ENCODE measurements around the gene LAMA4.

LAMA4 gene

GRCh38 chr6:112298021-112298745, 43.8 kb upstream of the LAMA4 start:
- CTCF ChIA-PET: interaction anchor here (0.9 to 1.9 kb wide), 4 partner anchors 10 to 134 kb away, joined by 4 to 8 read pairs (median 4); no protein-coding TSS in a partner anchor
- no peak for TF ChIP-seq FOXA1 (IDR thresholded peaks at IDR 0.05)
- no peak for TF ChIP-seq CTBP1 (IDR thresholded peaks at IDR 0.05; ENCODE audit: borderline replicate concordance)
- TF ChIP-seq NFRKB (IDR thresholded peaks at IDR 0.05): no peak
- TF ChIP-seq BHLHE40 (IDR thresholded peaks at IDR 0.05; ENCODE audit: borderline replicate concordance): no peak
- no peak for TF ChIP-seq L3MBTL2 (conservative IDR thresholded peaks at IDR 0.05)
- no peak for TF ChIP-seq ZNF384 (IDR thresholded peaks at IDR 0.05)
- TF ChIP-seq SUZ12 (IDR thresholded peaks at IDR 0.05): no peak
- no peak for TF ChIP-seq ELF4 (IDR thresholded peaks at IDR 0.05)
- no peak for TF ChIP-seq LEF1 (IDR thresholded peaks at IDR 0.05; ENCODE audit: borderline replicate concordance)
- TF ChIP-seq ARNT (IDR thresholded peaks at IDR 0.05): no peak
- TF ChIP-seq PKNOX1 (IDR thresholded peaks at IDR 0.05): no peak
- TF ChIP-seq SP1 (IDR thresholded peaks at IDR 0.05): no peak
- no peak for TF ChIP-seq HDGF (IDR thresholded peaks at IDR 0.05; ENCODE audit: borderline replicate concordance)
- no peak for TF ChIP-seq TARDBP (IDR thresholded peaks at IDR 0.05)

GRCh38 chr6:112296694-112297093, 42.3 kb upstream of the LAMA4 start:
- TF ChIP-seq FOXA1 (IDR thresholded peaks at IDR 0.05) (no peak), BHLHE40 (IDR thresholded peaks at IDR 0.05; ENCODE audit: borderline replicate concordance) (no peak), SP1 (IDR thresholded peaks at IDR 0.05) (no peak), CTBP1 (IDR thresholded peaks at IDR 0.05; ENCODE audit: borderline replicate concordance) (no peak), FOXM1 (IDR thresholded peaks at IDR 0.05; ENCODE audit: borderline replicate concordance) (no peak), TARDBP (IDR thresholded peaks at IDR 0.05) (no peak), PKNOX1 (IDR thresholded peaks at IDR 0.05) (no peak), L3MBTL2 (conservative IDR thresholded peaks at IDR 0.05) (no peak), ELF4 (IDR thresholded peaks at IDR 0.05) (no peak), FOXK2 (IDR thresholded peaks at IDR 0.05) (no peak), SUZ12 (IDR thresholded peaks at IDR 0.05) (no peak), ARNT (IDR thresholded peaks at IDR 0.05) (no peak), ZNF384 (IDR thresholded peaks at IDR 0.05) (no peak), NFRKB (IDR thresholded peaks at IDR 0.05) (no peak), HDGF (IDR thresholded peaks at IDR 0.05; ENCODE audit: borderline replicate concordance) (no peak), LEF1 (IDR thresholded peaks at IDR 0.05; ENCODE audit: borderline replicate concordance) (no peak)
- ChIA-PET POLR2A (no interaction called here), CTCF (interaction anchor here (0.6 to 2.1 kb wide), 6 partner anchors 15 to 116 kb away, joined by 3 to 8 read pairs (median 5); no protein-coding TSS in a partner anchor)
- DNase-seq (ENCODE audit: extremely low spot score): no peak

More at GRCh38 chr6:112298021-112298745, 43.8 kb upstream of the LAMA4 start:
- no peak for DNase-seq (ENCODE audit: extremely low spot score)
- POLR2A ChIA-PET: interaction anchor here (0.6 to 1.1 kb wide), 2 partner anchors 44 to 347 kb away, joined by 4 to 5 read pairs; partner anchors contain the start of gene LAMA4

- peak; percentile 70 for DNase-seq (ENCODE audit: extremely low spot score)
- no peak for TF ChIP-seq FOXK2 (IDR thresholded peaks at IDR 0.05)
- no peak for TF ChIP-seq SP1 (IDR thresholded peaks at IDR 0.05)
- TF ChIP-seq BHLHE40 (IDR thresholded peaks at IDR 0.05; ENCODE audit: borderline replicate concordance): no peak
- no peak for TF ChIP-seq ELF4 (IDR thresholded peaks at IDR 0.05)
- TF ChIP-seq ARNT (IDR thresholded peaks at IDR 0.05): no peak
- no peak for TF ChIP-seq FOXA1 (IDR thresholded peaks at IDR 0.05)
- TF ChIP-seq TARDBP (IDR thresholded peaks at IDR 0.05): no peak
- TF ChIP-seq SUZ12 (IDR thresholded peaks at IDR 0.05): no peak
- TF ChIP-seq L3MBTL2 (conservative IDR thresholded peaks at IDR 0.05): no peak
- TF ChIP-seq CTBP1 (IDR thresholded peaks at IDR 0.05; ENCODE audit: borderline replicate concordance): no peak
- TF ChIP-seq LEF1 (IDR thresholded peaks at IDR 0.05; ENCODE audit: borderline replicate concordance): no peak
- TF ChIP-seq PKNOX1 (IDR thresholded peaks at IDR 0.05): no peak
- POLR2A ChIA-PET: no interaction called here
- CTCF ChIA-PET: interaction anchor here (0.6 to 2.1 kb wide), 10 partner anchors 10 to 173 kb away, joined by 3 to 8 read pairs (median 4); no protein-coding TSS in a partner anchor
Observed at GRCh38 chr6:112296122-112296521, 41.8 kb upstream of the LAMA4 start.

GRCh38 chr6:112291161-112291762, 36.9 kb upstream of the LAMA4 start:
- POLR2A ChIA-PET: no interaction called here
- TF ChIP-seq TARDBP (IDR thresholded peaks at IDR 0.05): no peak
- no peak for DNase-seq (ENCODE audit: extremely low spot score)
- CTCF ChIA-PET: no interaction called here

- POLR2A ChIA-PET: interaction anchor here (1.2 to 1.6 kb wide), 2 partner anchors 35 to 100 kb away, joined by 3 to 6 read pairs; partner anchors contain the start of gene LAMA4
- TF ChIP-seq FOXK2 (IDR thresholded peaks at IDR 0.05): no peak
- TF ChIP-seq L3MBTL2 (conservative IDR thresholded peaks at IDR 0.05): peak; percentile 57
- CTCF ChIA-PET: interaction anchor here (0.5 to 1.6 kb wide), 2 partner anchors 34 to 109 kb away, joined by 4 to 5 read pairs; no protein-coding TSS in a partner anchor
- DNase-seq (ENCODE audit: extremely low spot score): peak; percentile 39
Observed at GRCh38 chr6:112289038-112289566, 34.7 kb upstream of the LAMA4 start.

- DNase-seq (ENCODE audit: extremely low spot score): no peak
- TF ChIP-seq NFRKB (IDR thresholded peaks at IDR 0.05) (no peak), CTBP1 (IDR thresholded peaks at IDR 0.05; ENCODE audit: borderline replicate concordance) (no peak), SUZ12 (IDR thresholded peaks at IDR 0.05) (no peak), FOXK2 (IDR thresholded peaks at IDR 0.05) (no peak), FOXA1 (IDR thresholded peaks at IDR 0.05) (no peak), SP1 (IDR thresholded peaks at IDR 0.05) (no peak), LEF1 (IDR thresholded peaks at IDR 0.05; ENCODE audit: borderline replicate concordance) (no peak), BHLHE40 (IDR thresholded peaks at IDR 0.05; ENCODE audit: borderline replicate concordance) (no peak), ZNF384 (IDR thresholded peaks at IDR 0.05) (no peak), FOXM1 (IDR thresholded peaks at IDR 0.05; ENCODE audit: borderline replicate concordance) (no peak), L3MBTL2 (conservative IDR thresholded peaks at IDR 0.05) (no peak)
- POLR2A ChIA-PET: interaction anchor here (1.2 to 1.6 kb wide), 2 partner anchors 34 to 99 kb away, joined by 3 to 6 read pairs; partner anchors contain the start of gene LAMA4
- CTCF ChIA-PET: interaction anchor here (1.6 kb wide), 1 partner anchor 108 kb away, joined by 5 read pairs; no protein-coding TSS in a partner anchor
Observed at GRCh38 chr6:112288475-112288874, 34.1 kb upstream of the LAMA4 start.

Data from HEK293T (cell line).